C4-2B (cell line): ENCODE results near the gene FAM131B.

Source experiments
- ZFX ChIP-seq: fragments of 450-650 bp; IDR thresholded peaks from 2 replicates; pipeline ENCODE4 v1.6.1; 2017
- TF ChIP-seq, protein P1 (sequence below): fragments of 450-650 bp; conservative IDR thresholded peaks from 2 replicates; pipeline ENCODE4 v1.5.1; 2017; ENCODE audit warnings: mild to moderate bottlenecking

DNA sequence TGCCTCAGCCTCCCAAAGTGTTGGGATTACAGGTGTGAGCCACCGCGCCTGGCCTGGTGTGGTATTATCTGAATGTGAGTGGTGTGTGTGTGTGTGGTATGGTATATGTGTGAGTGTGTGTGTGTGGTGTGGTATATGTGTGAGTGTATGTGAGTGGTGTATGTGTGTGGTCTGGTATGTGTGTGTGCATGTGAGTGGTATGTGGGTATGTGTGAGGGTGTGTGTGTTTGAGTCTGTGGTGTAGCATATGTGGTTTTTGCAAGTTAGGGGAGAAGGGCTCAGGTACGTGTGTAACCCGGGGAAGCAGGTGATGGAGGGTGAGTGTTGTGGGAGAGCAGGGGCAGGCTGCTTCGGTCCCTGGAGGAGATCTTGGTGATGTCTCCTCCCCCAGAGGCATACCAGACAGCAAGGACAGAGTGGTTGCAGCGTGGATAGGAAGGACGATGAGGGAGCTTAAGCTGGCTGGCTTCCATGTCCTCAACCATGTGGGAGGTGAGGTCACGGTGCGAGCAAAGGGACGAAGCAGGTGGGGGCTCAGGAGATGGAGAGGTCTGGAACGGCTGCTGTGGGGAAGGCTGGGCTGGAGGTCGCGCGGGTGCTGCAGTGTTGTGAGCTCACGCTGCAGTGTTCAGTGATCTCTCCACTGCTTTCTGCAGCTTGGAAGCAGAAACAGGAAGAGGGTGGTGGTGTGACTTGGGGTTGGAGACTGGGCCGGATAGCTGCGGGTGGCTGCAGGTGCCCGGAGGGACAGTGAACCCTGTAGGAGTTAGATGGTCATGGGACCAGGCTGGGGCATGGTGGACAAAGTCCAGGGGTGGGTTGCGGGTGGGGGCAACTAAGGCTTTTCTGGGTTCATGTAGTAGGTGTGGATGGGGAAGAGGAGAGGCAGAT is 23.6 kb upstream of the FAM131B start:
- TF ChIP-seq, protein P1, sequence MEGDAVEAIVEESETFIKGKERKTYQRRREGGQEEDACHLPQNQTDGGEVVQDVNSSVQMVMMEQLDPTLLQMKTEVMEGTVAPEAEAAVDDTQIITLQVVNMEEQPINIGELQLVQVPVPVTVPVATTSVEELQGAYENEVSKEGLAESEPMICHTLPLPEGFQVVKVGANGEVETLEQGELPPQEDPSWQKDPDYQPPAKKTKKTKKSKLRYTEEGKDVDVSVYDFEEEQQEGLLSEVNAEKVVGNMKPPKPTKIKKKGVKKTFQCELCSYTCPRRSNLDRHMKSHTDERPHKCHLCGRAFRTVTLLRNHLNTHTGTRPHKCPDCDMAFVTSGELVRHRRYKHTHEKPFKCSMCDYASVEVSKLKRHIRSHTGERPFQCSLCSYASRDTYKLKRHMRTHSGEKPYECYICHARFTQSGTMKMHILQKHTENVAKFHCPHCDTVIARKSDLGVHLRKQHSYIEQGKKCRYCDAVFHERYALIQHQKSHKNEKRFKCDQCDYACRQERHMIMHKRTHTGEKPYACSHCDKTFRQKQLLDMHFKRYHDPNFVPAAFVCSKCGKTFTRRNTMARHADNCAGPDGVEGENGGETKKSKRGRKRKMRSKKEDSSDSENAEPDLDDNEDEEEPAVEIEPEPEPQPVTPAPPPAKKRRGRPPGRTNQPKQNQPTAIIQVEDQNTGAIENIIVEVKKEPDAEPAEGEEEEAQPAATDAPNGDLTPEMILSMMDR = no peak
- TF ChIP-seq ZFX = no peak
